Transverse colon (tissue), 4 donors: Measurements from ENCODE around the gene ARL8A. TPM values are rescaled to one million over a fixed set of nuclear protein-coding genes. Genes with fewer than 3 reads are reported as not detected.

Experiments used
- DNase-seq: peaks from one replicate; pipeline ENCODE4 v3.0.0-alpha.2; 2019
- H3K27ac ChIP-seq, 4 donors: fragments of 200-600 bp; sonication (generic); 2 replicates each; pipeline ENCODE4 v1.5.1; 2016 to 2018; ENCODE audit warnings: inconsistent platforms in 4 of 4
- H3K27me3 ChIP-seq: fragments of 200-600 bp; sonication (generic); 2 replicates; pipeline ENCODE4 v1.5.1; 2017; ENCODE audit warnings: inconsistent platforms
- H3K36me3 ChIP-seq, 4 donors: fragments of 200-600 bp; sonication (generic); 2 replicates each; pipeline ENCODE4 v1.5.1; 2017 to 2019; ENCODE audit warnings: inconsistent platforms in 4 of 4
- H3K4me1 ChIP-seq, 4 donors: fragments of 200-600 bp; sonication (generic); 2 replicates each; pipeline ENCODE4 v1.5.1; 2017 to 2020; ENCODE audit warnings: inconsistent platforms in 4 of 4
- H3K4me3 ChIP-seq, 4 donors: fragments of 200-600 bp; sonication (generic); 1 replicate in 1 of 4; 2 replicates in 3 of 4; pipeline versions ENCODE4 v1.5.1 to v1.6.1; 2017 to 2019; ENCODE audit warnings: inconsistent platforms in 4 of 4
- H3K9me3 ChIP-seq, 2 donors: fragments of 200-600 bp; sonication (generic); 2 replicates each; pipeline ENCODE4 v1.5.1; 2017 to 2019; ENCODE audit warnings: inconsistent platforms in 2 of 2
- EP300 ChIP-seq: sonication (generic); formaldehyde crosslinking; IDR thresholded peaks from one replicate; pipeline ENCODE4 v1.6.1; 2017; ENCODE audit warnings: antibody characterized with exemption, low read depth
- POLR2A ChIP-seq: fragments of 450-650 bp; IDR thresholded peaks from one replicate; pipeline ENCODE4 v1.6.1; 2016; ENCODE audit warnings: antibody characterized with exemption, mild to moderate bottlenecking, moderate library complexity
- POLR2AphosphoS5 ChIP-seq, 3 donors: sonication (generic); formaldehyde crosslinking; IDR thresholded peaks; one replicate each; pipeline ENCODE4 v1.6.1; 2016; ENCODE audit warnings: antibody characterized with exemption in 3 of 3
- WGBS, 2 donors: methylation state at CpG; one replicate each; pipeline ENCODE4 v1.1.5; 2018; ENCODE audit warnings: low coverage in 1 of 2; 5-methylcytosine and 5-hydroxymethylcytosine counted together
- in situ Hi-C, 4 donors: fragments of 200-750 bp; cut with MboI; loops; one replicate each; pipeline versions ENCODE4 v1.15.0 to v1.15.1; 2017; ENCODE audit warnings: low sequenced_read_pairs in 3 of 4, low pct_ligation_motif_present in 1 of 4, low pct_unique_long_range_greater_than_20kb in 1 of 4
- intact Hi-C: fragments of 100-400 bp; cut with DNase I; formaldehyde crosslinking; loops from one replicate; pipeline ENCODE4 v1.15.1; 2023; ENCODE audit warnings: low total_unique reads
- total RNA-seq, 4 donors: library from RNA; depleted of rRNA; stranded (reverse); fragments of >200 nt; gene quantifications; one replicate each; pipeline ENCODE4 v1.1.0, GENCODE V29; 2016
- TF ChIP-seq, protein P1 (sequence below), 5 experiments: fragments of 200-600 bp in 3 of 5; fragments of 450-650 bp in 2 of 5; sonication (generic) in 3 of 5; IDR thresholded peaks; 1 replicate in 2 of 5; 2 replicates in 3 of 5; pipeline ENCODE4 v1.5.1; 2016 to 2017; ENCODE audit warnings: antibody characterized with exemption in 5 of 5, inconsistent platforms in 3 of 5, mild to moderate bottlenecking in 2 of 5, moderate library complexity in 1 of 5

Gene ARL8A
- total RNA-seq, 4 donors from 2014 or later, result 9.0 to 27.2 (median 21.6) TPM

DNA sequence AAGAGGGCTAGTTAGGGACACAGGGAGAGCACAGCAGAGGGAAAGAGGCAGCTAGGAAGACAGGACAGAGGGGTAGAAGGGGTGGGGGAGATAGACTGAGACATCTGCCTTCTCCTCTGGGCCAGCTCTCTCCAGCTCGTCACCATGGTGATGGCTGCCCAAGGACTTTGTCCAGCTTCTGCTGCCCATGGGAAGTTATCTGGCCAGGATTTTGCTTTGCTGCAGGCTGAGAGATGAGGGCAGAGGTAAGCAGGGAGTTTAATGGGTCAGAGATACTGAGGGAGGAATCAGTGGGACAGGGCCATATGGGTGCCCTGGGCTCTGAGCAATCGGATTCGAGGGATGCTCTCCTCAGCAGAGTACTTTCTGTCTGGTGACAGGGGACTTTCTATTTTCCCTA is 56.3 kb downstream of the ARL8A start:
- intact Hi-C loops, result no loop called here
- Histone ChIP-seq H3K27ac (peak overlapping the region; percentile 84 to 95 (median 92)), H3K4me3 (no peak overlapping the region), H3K27me3 (no peaks in the 10 kb centered on the region), H3K4me1 (peaks cover 10 to 43% (median 39%) of the 10 kb centered on the region in 4 donors), H3K9me3 (no peaks in the 10 kb centered on the region), H3K36me3 (no peaks in the 10 kb centered on the region)
- in situ Hi-C loops, result no loop called here
- no peak for TF ChIP-seq EP300
- TF ChIP-seq, protein P1, sequence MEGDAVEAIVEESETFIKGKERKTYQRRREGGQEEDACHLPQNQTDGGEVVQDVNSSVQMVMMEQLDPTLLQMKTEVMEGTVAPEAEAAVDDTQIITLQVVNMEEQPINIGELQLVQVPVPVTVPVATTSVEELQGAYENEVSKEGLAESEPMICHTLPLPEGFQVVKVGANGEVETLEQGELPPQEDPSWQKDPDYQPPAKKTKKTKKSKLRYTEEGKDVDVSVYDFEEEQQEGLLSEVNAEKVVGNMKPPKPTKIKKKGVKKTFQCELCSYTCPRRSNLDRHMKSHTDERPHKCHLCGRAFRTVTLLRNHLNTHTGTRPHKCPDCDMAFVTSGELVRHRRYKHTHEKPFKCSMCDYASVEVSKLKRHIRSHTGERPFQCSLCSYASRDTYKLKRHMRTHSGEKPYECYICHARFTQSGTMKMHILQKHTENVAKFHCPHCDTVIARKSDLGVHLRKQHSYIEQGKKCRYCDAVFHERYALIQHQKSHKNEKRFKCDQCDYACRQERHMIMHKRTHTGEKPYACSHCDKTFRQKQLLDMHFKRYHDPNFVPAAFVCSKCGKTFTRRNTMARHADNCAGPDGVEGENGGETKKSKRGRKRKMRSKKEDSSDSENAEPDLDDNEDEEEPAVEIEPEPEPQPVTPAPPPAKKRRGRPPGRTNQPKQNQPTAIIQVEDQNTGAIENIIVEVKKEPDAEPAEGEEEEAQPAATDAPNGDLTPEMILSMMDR (IDR thresholded peaks at IDR 0.05), result no peak
- no peak for TF ChIP-seq POLR2A
- no peak for TF ChIP-seq POLR2AphosphoS5 (IDR thresholded peaks at IDR 0.05)
- WGBS, 2 donors, result 68% methylated on average over 3 of the region's 3 CpGs
- DNase-seq, result peak; percentile 28

DNA sequence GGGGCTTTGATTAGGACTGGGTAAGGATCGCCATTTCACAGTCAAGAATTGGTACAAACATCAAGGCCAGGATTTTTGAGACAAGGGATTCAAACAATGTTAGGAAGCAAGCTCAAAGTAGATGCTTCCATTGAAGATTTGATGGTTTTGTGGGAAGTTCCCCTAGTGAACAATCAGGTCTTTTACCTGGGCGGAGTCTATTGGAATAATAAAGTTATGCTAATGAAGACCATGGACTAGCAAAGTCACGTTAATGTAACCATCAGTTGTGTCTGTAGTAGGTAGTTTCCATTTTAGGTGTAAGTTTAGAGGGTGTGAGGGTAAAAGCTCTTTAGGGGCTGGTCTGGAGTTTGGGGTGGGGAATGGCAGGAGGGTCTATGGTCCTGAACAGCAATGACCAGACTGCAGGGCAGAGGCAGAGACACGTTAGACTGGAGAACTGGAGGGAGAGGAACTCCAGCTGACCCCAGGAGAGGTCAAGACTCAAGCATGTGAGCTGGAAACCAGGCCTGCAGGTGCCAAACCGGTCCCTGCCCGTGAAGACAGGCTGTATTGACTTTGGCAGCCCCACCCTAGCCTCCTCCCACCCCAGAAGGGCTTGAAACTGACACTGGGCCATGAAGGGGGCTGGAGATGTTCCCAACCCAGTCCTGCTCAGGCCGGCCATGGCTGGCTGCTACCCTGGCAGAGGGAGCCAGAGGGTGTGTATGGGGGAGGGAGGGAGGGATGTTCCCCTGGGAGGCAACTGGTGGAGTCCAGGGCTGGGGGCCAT is 57.8 kb downstream of the ARL8A start:
- peaks cover 10 to 52% (median 43%) of the 10 kb centered on the region in 4 donors for H3K4me1 ChIP-seq

DNA sequence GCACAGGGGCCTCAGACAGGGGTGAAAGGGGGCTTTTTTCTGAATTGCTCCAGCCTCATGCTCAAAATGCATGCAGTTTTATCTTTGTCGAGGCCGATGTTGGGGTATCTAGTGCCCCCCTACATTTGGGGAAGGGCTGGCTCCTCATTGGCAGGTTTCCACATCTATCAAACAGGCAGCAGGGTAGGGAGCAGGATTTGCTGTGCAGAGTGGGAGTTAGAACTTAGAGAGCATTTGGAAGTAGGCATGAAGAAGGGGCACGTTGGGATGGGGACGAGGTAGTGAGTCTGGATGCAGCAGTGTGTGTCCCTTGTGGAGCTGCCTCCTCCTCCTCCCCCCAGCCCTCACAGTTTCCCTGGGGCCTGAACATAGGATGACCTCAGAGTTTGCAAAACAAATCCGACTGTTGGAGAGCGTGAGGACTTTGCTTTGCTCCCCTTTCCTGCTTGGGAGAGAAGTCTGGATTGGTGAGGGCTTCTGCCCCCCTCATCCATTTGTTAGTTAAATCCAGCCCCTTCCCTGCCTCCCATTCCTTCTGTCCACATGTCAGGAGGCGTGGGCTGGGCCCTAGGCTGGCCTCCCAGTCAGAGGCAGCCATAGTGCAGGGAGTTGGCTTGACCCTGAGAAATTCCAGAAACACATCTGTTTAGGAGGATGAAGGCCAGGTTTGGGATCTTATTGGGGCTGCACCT is 58.7 kb downstream of the ARL8A start:
- Histone ChIP-seq H3K36me3 (no peaks in the 10 kb centered on the region), H3K27me3 (no peaks in the 10 kb centered on the region), H3K4me1 (peaks cover 10 to 57% (median 43%) of the 10 kb centered on the region in 4 donors), H3K9me3 (no peaks in the 10 kb centered on the region), H3K27ac (peak overlapping the region; percentile 84 to 95 (median 92)), H3K4me3 (no peak overlapping the region)
- TF ChIP-seq, protein P1 (IDR thresholded peaks at IDR 0.05), result no peak
- TF ChIP-seq POLR2AphosphoS5 (IDR thresholded peaks at IDR 0.05) (peak in 1 of 3 donors; percentile 12), EP300 (no peak)
- in situ Hi-C loops (no loop called here), intact Hi-C loops (no loop called here)
- 24% methylated on average over 7 of the region's 7 CpGs; no CpG with 5 or more reads in 1 of the 2 donors for WGBS, 2 donors
- DNase-seq, result peak; percentile 40

More for the DNA sequence above, 57.8 kb downstream of the ARL8A start:
- no peaks in the 10 kb centered on the region for H3K27me3 ChIP-seq
- 38 to 68% methylated on average over 2 to 7 of the region's 7 CpGs for WGBS, 2 donors
- H3K27ac ChIP-seq, result peak overlapping the region; percentile 84 to 95 (median 92)
- H3K36me3 ChIP-seq, result no peaks in the 10 kb centered on the region
- in situ Hi-C loops, result no loop called here
- H3K9me3 ChIP-seq, result no peaks in the 10 kb centered on the region
- DNase-seq, result peak; percentile 83
- TF ChIP-seq POLR2AphosphoS5 (IDR thresholded peaks at IDR 0.05) (peak in 2 of 3 donors; percentile 47 to 66), POLR2A (no peak), EP300 (peak; percentile 79)
- TF ChIP-seq, protein P1 (IDR thresholded peaks at IDR 0.05), result no peak
- intact Hi-C loops, result no loop called here
- no peak overlapping the region for H3K4me3 ChIP-seq
